EL (cell line): ENCODE measurements around the gene BCL6.
A peak's percentile ranks its signal among the peaks of the same experiment; 100 is the strongest.

Experiments
- DNase-seq: peaks from one replicate; pipeline ENCODE4 v3.0.0-alpha.2; 2016

BCL6 gene

GRCh38 chr3:187745201-187746058, at the start of gene BCL6:
Gene BCL6, minus strand, starts transcription at chr3:187745468. Its CDS starts 11,775 bp downstream, at chr3:187733693.
- DNase-seq, result peak; percentile 97

- no peak for DNase-seq
Observed at GRCh38 chr3:187794731-187795130, 49.5 kb upstream of the BCL6 start.

DNA sequence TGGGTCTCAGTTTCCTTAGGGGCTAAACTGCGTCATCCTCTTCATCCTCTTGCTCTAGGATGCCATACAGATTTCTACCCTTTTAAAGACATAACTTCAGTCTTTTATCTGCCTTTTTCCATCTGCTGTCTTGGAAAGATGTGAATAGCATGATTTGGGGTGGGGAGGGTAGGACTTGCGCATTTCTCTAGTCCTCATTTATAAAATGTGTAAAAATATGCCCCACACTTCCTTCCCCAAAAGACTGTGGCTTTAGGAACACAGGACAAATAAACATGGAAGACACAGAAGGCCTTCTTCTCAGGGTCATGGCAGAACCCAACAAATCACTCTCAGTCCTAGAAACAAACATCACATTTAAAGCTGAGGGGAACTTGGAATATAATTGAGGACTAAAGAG, 48.4 kb upstream of the BCL6 start:
- no peak for DNase-seq

- DNase-seq, result no peak
Observed at GRCh38 chr3:187792521-187792920, 47.3 kb upstream of the BCL6 start.

- DNase-seq, result no peak
Observed at GRCh38 chr3:187789872-187790271, 44.6 kb upstream of the BCL6 start.

DNA sequence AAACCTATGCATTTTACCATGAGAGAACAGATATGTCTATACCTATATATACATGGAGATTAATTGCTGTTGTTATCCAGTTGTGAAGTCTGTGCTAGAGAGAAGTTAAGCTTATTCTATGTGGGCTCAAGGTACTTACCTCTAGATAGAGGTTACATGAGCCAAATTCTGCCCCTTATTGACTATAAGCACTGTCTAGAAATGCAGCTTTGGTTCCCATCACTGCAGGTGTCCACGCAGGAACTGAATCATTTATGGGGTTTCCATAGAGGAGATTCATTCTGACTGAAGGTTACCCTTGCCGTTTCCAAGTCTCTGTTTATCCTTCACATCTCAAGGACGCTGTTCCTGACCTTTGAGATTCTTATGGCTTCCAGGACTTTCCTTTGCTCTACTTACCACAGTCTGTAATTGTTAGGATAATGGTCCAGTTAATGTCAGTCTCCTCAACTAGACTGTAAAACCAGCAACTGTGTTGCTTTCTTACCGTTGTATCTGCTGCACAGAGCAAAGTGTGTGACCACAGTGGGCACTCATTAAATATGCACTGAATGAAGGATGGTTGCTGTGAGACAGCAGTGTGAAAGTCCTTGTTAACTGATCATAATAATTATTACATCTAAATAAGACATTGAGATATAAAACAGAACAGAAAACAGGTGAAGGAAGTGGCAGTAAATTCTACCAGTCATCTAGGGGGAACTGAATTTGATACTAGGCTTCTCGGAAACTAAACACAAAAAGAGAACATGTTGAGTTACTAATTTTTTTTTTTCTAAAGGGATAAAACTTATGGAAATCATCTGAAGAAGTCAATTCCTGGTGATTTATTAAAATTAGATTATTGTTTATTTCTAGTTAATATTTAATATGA, 44.0 kb upstream of the BCL6 start:
- DNase-seq, result no peak

DNA sequence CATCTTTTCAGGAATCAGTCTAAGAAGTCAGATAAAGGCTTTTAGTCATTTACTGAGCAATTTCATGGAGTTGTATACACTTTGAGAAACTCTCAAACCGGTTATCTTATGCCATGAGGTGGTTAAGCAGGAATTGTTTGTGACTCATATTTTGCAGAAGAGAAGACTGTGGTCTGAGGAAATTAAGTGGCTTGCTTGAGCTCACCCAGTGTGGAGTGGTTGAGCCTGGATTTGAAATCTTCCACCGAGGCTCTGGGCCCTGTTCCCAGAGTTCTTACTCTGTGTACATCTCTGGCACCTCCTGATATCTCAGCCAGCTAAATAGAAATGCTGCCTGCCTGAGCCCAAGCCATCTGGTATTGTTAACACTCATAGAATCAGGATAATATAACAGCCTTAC, 37.8 kb upstream of the BCL6 start:
- peak; percentile 77 for DNase-seq

DNA sequence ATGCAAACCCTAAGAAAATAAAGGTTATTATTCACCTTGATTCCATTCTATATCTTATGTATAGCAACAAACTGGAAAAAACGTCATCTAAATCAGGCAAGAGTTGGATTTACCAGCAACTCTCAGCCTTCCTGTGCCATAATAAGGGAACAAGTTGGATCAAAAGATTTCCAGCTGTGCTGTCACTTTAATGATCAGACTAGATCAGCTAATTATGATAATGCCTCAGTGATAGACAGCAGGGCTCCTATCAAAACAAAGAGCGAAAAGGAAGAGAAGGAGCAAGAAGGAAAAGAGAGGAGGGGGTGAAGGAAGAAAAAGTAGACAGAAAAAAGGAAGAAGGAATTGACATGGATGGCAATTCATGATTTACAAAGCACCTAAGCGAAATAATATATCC, 36.7 kb upstream of the BCL6 start:
- DNase-seq, result no peak

- DNase-seq, result no peak
Observed at GRCh38 chr3:187781001-187781400, 35.7 kb upstream of the BCL6 start.

DNA sequence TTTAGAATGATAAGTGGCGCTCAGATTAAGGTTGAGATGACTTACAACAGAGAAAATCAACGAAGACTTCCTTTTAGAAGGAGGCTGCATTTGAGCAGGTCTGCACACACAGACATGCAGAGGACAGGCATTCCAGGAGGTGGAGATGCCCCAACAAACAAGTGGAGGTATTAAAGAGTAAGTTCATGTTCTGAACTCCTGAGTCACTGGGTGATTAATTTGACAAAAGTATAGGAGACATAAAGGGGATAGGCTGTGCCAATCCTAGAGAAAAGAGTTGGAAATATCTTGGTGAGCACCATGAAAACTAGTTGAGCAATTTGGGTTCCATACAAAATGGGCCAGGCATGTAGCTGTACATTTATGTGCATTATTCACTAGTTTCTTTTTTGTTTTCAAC, 33.5 kb upstream of the BCL6 start:
- DNase-seq, result no peak

DNA sequence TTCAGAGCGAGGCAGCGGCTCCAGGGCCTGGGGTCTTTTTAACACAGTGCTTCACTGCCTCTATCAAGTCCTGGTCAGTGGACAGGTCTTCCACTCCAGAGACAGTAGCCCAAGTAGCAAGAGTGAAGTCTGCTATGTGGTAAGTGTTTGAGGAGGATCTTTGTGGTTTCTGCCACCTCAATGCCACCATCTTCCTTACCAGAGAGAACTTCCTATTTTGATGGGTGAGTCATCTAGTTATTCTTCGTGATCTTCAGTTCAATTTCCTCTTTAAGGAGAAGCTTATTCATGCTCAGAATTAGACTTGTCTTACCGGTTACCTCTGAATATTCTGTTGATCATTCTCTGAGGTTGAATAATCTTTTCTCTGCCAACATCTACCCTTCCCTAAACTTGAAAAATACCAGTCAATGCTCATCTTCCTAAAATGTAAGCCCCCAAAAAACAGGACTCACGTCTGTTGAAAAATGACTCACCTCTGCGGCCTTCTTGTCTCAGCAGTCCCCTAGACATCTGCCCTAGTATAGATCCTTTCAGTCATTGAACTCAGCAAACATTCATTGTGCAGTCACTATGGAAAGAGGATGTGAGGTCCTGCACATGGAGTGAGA, 32.2 kb upstream of the BCL6 start:
- peak; percentile 51 for DNase-seq

GRCh38 chr3:187775549-187775948, 30.3 kb upstream of the BCL6 start:
- DNase-seq, result no peak

DNA sequence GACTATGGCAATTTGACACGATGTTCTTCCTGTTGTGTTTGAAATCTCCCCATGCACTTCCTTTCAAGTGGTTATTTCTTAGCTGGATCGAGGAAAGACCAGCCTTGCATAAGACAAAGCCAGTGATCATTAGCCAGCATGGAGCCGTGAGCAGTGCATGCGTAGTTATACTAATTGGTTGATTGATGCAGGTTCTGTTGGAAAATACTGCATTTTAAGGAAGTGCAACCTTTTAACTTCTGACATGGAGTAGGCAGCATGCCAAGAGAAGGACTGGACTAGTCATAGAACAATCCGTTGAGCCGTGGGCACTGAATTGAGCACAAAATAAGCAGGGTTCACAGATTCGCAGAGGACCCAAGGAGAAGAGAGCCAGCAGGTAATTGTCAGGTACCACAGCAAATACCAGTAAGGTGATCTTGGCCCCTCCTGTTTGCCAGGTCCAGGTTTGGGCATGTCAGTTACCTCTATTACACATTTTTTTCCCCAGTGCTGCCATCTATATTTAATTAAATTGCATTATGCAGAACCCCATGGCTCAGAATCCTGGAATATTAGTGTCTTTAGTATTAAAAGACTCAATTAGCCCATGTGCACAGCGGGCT, 29.0 kb upstream of the BCL6 start:
- DNase-seq, result no peak

DNA sequence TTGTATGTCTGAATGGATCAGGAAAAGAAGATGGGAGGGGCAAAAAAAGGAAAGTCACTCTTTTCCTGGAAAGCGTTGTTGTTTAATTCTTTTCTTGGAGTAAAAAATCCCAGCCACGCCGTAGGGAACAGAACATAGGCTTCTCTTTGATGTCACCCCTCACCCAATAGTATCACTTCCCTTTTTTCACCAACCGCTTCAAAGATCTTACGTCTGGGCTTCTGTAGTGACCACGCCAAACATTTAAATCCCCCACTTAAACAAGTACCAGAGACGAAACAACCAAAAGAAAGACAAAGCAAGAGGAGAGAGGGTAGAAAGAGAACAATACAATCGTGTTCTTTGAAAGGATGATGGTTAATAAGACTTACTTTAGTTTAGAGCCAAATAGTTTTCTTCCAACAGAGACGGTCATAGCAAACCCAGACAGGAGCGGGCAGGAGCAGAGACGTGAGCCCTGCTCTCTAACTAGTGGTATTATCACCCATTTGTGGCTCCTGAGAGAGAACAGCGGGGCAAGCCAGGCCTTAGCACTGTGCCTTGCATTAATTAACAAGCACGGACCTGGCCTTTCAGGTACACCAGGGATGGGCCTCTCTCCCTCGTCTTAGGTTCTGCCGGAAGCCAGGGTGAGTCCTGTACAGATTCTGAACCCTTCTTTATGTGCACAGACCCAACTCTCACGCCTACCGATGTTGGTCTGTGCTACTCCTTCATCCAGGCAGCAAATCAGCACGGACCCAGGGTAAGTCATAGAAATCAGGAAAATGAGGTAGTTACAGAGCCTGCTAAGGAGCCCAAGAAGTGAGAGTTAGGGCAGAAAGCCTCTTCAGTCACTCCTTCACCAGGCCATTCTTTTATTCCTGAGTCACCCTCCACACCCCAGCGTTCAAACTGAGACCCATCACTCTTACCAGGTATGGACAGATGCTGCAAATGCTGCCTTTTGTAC, 28.2 kb upstream of the BCL6 start:
- DNase-seq, result no peak

DNA sequence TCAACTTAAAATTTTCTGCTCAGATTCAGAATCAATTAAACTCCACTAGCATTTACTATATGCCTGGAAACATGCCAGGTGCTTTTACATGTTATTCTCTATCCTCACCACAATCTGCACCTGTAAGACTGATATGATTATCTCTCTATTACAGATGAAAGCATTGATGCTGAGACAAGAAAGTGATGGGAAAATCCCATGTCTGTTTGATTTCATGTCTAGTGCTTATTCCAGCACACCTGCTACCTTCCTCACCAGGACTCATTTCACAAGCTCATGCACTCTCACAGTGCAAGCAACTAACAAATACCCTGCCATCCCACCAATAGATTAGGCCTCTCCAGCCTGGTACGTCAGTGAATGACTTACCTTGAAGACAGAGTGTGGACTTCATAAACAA, 25.0 kb upstream of the BCL6 start:
- DNase-seq, result no peak

GRCh38 chr3:187769771-187770170, 24.5 kb upstream of the BCL6 start:
- DNase-seq, result no peak

- peak; percentile 89 for DNase-seq
Observed at GRCh38 chr3:187767266-187768012, 22.2 kb upstream of the BCL6 start.

GRCh38 chr3:187765342-187765741, 20.1 kb upstream of the BCL6 start:
- peak; percentile 57 for DNase-seq

DNA sequence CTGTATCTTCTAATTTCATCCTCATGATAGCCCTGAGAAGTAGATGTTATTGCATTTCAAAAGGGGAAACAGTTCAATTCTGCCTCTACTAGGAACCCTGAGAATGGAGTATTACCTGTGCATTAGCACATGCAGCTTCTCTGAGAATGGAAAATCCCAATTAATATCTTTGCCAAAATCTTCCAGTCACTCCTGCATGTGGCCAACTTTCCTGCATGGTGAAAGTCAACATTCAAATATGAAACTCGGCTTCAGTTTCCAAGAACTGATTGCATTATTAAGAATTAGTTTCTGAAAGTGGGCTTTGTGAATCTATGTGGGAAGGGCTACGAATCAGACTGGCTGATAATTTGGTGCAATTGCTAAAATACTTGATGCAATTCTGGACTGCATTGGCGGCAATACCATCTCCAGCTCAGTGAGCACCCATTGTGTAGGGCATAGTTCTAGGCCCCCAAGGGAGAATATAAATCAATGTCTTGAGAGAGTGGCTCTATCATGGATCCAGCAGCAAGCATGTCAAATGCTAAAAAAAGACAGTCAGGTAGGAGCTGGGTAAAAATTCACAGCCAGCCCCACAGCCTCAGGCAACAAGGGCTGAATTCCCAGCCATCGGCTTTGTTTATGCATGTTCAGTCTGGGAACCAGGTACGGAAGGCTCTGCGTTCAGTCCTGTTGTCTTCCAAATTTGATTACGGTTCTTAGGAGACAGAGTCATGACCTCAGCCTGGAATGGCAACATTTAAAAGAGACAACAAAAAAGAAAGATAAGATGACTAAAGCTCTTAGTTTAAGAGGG, 18.8 kb upstream of the BCL6 start:
- no peak for DNase-seq

GRCh38 chr3:187762792-187763191, 17.5 kb upstream of the BCL6 start:
- no peak for DNase-seq
